ENCODE data around the gene DCDC2C. TPM values are rescaled to one million over a fixed set of nuclear protein-coding genes. Genes with fewer than 3 reads are reported as not detected.
A peak's percentile ranks its signal among the peaks of the same experiment; 100 is the strongest.

The DCDC2C gene
- total RNA-seq, 1 donor from 2014 or later = not detected

DNA sequence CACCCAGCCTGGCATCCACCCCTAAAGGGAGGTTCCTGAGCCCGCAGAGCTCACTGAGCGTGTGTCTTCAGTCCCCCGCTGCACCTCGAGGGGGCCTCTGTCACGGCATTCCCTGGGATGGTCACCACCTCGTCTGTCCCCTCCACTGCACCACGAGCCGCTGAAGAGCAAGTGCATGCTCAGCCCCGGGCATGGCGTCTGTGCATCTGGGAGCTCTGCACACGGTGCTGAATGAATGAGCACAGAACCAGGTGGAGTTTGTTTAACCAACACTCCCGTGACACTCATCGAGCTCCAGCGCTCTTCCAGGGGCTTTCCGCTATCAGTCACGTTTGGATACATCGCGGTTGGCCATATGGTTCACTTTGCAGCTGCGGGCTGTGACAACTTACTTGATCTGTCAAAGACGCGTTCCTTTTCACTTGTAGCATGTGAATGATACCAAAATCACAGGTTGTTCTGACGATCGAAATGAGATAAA is 36.2 kb upstream of the DCDC2C start:
- H3K4me3 Mint-ChIP-seq = no peak overlapping the region
- H3K27me3 Mint-ChIP-seq = peaks cover 5% of the 10 kb centered on the region
- intact Hi-C loops (cut with micrococcal nuclease) = no loop called here
- H3K27ac Mint-ChIP-seq = no peak overlapping the region
- no peaks in the 10 kb centered on the region for H3K4me1 Mint-ChIP-seq
- no peaks in the 10 kb centered on the region for H3K9me3 Mint-ChIP-seq
- TF ChIP-seq CTCF (IDR thresholded peaks at IDR 0.05) = no peak
- POLR2A ChIA-PET = no interaction called here
- no peaks in the 10 kb centered on the region for H3K36me3 Mint-ChIP-seq (ENCODE audit: low read depth)
- no peak for ATAC-seq (ENCODE audit: low read depth)
- no peak for DNase-seq
- CTCF ChIA-PET = no interaction called here

GRCh38 chr2:3669656-3670055 is 33.7 kb upstream of the DCDC2C start:
- peak; percentile 12 for DNase-seq
- ChIA-PET CTCF (no interaction called here), POLR2A (no interaction called here)
- no peak for TF ChIP-seq CTCF (IDR thresholded peaks at IDR 0.05)
- no peak for ATAC-seq (ENCODE audit: low read depth)
- peaks cover 8% of the 10 kb centered on the region for H3K27me3 Mint-ChIP-seq
- no peak overlapping the region for H3K27ac Mint-ChIP-seq
- H3K9me3 Mint-ChIP-seq = no peaks in the 10 kb centered on the region
- intact Hi-C loops (cut with micrococcal nuclease) = no loop called here
- H3K4me3 Mint-ChIP-seq = no peak overlapping the region
- H3K36me3 Mint-ChIP-seq (ENCODE audit: low read depth) = no peaks in the 10 kb centered on the region
- no peaks in the 10 kb centered on the region for H3K4me1 Mint-ChIP-seq

- no peak for DNase-seq
- Mint-ChIP-seq H3K4me1 (no peaks in the 10 kb centered on the region), H3K9me3 (no peaks in the 10 kb centered on the region), H3K4me3 (no peak overlapping the region), H3K27me3 (peaks cover 8% of the 10 kb centered on the region), H3K27ac (no peak overlapping the region), H3K36me3 (ENCODE audit: low read depth) (no peaks in the 10 kb centered on the region)
- ChIA-PET CTCF (no interaction called here), POLR2A (no interaction called here)
- intact Hi-C loops (cut with micrococcal nuclease) = no loop called here
- no peak for ATAC-seq (ENCODE audit: low read depth)
- TF ChIP-seq CTCF (IDR thresholded peaks at IDR 0.05) = no peak
These were observed 33.0 kb upstream of the DCDC2C start for GRCh38 chr2:3670376-3670775.

- H3K4me3 Mint-ChIP-seq = no peak overlapping the region
- no peaks in the 10 kb centered on the region for H3K9me3 Mint-ChIP-seq
- no peak overlapping the region for H3K27ac Mint-ChIP-seq
- DNase-seq (no peak), ATAC-seq (ENCODE audit: low read depth) (no peak)
- peaks cover 8% of the 10 kb centered on the region for H3K27me3 Mint-ChIP-seq
- ChIA-PET POLR2A (no interaction called here), CTCF (no interaction called here)
- TF ChIP-seq CTCF (IDR thresholded peaks at IDR 0.05) = no peak
- H3K36me3 Mint-ChIP-seq (ENCODE audit: low read depth) = no peaks in the 10 kb centered on the region
- intact Hi-C loops (cut with micrococcal nuclease) = no loop called here
- H3K4me1 Mint-ChIP-seq = no peaks in the 10 kb centered on the region
These were observed 32.4 kb upstream of the DCDC2C start for GRCh38 chr2:3670941-3671340.

GRCh38 chr2:3672861-3673678 is 30.3 kb upstream of the DCDC2C start:
- POLR2A ChIA-PET = no interaction called here
- peaks cover 8% of the 10 kb centered on the region for H3K27me3 Mint-ChIP-seq
- DNase-seq = no peak
- no peak for TF ChIP-seq CTCF (IDR thresholded peaks at IDR 0.05)
- no peaks in the 10 kb centered on the region for H3K36me3 Mint-ChIP-seq (ENCODE audit: low read depth)
- H3K9me3 Mint-ChIP-seq = no peaks in the 10 kb centered on the region
- no peaks in the 10 kb centered on the region for H3K4me1 Mint-ChIP-seq
- intact Hi-C loops (cut with micrococcal nuclease) = no loop called here
- no peak overlapping the region for H3K4me3 Mint-ChIP-seq
- no peak for ATAC-seq (ENCODE audit: low read depth)
- no peak overlapping the region for H3K27ac Mint-ChIP-seq
- CTCF ChIA-PET = no interaction called here

Measured in activated B cell treated with CpG ODN at 0.5 μM for 24 hours (primary cell).